Tibial nerve (tissue), 4 donors: ENCODE measurements around the gene QRFP. TPM values are rescaled to one million over a fixed set of nuclear protein-coding genes. Genes with fewer than 3 reads are reported as not detected.

Experiments used
- DNase-seq, 2 donors: peaks; one replicate each; pipeline ENCODE4 v3.0.0-alpha.2; 2019; ENCODE audit warnings: low spot score in 2 of 2
- H3K27ac ChIP-seq, 4 donors: fragments of 200-600 bp; sonication (generic) in 3 of 4; one replicate each; pipeline ENCODE4 v1.5.1; 2017 to 2019; ENCODE audit warnings: mild to moderate bottlenecking in 1 of 4
- H3K27me3 ChIP-seq, 2 donors: fragments of 200-600 bp; sonication (generic) in 1 of 2; one replicate each; pipeline versions ENCODE4 v1.5.1 to v1.6.0; 2017 to 2019
- H3K36me3 ChIP-seq, 3 donors: fragments of 200-600 bp; sonication (generic); one replicate each; pipeline ENCODE4 v1.5.1; 2018 to 2019
- H3K4me1 ChIP-seq, 4 donors: fragments of 200-600 bp; sonication (generic) in 3 of 4; one replicate each; pipeline ENCODE4 v1.5.1; 2017 to 2019
- H3K4me3 ChIP-seq, 4 donors: fragments of 200-600 bp; sonication (generic) in 3 of 4; one replicate each; pipeline ENCODE4 v1.5.1; 2017 to 2019; ENCODE audit warnings: mild to moderate bottlenecking in 1 of 4, moderate library complexity in 1 of 4
- H3K9me3 ChIP-seq, 4 donors: fragments of 200-600 bp; sonication (generic) in 3 of 4; one replicate each; pipeline ENCODE4 v1.5.1; 2017 to 2019
- CTCF ChIP-seq, 5 experiments: fragments of 200-600 bp in 3 of 5; fragments of 450-650 bp in 2 of 5; sonication (generic) in 3 of 5; IDR thresholded peaks; one replicate each; pipeline ENCODE4 v1.5.1; 2016 to 2019; ENCODE audit warnings: antibody characterized with exemption in 5 of 5, mild to moderate bottlenecking in 3 of 5, moderate library complexity in 2 of 5
- EP300 ChIP-seq, 2 donors: sonication (generic); formaldehyde crosslinking; IDR thresholded peaks; one replicate each; pipeline ENCODE4 v1.6.1; 2017; ENCODE audit warnings: antibody characterized with exemption in 2 of 2, mild to moderate bottlenecking in 1 of 2
- POLR2A ChIP-seq, 2 donors: fragments of 450-650 bp; IDR thresholded peaks; one replicate each; pipeline ENCODE4 v1.6.1; 2017; ENCODE audit warnings: antibody characterized with exemption in 2 of 2, mild to moderate bottlenecking in 2 of 2, moderate library complexity in 2 of 2
- WGBS, 2 donors: methylation state at CpG; one replicate each; pipeline ENCODE4 v1.1.5; 2018; 5-methylcytosine and 5-hydroxymethylcytosine counted together
- total RNA-seq, 4 donors: library from RNA; depleted of rRNA; stranded (reverse); fragments of >200 nt; gene quantifications; one replicate each; pipeline ENCODE4 v1.1.0, GENCODE V29; 2016

QRFP gene
- total RNA-seq, 4 donors from 2014 or later = not detected

- 33 to 38% methylated on average over 10 to 12 of the region's 12 CpGs for WGBS, 2 donors
- Histone ChIP-seq H3K27ac (no peak overlapping the region), H3K9me3 (no peaks in the 10 kb centered on the region), H3K4me1 (peaks cover 0 to 34% (median 14%) of the 10 kb centered on the region in 4 donors), H3K36me3 (no peaks in the 10 kb centered on the region), H3K27me3 (peaks cover 2 to 96% of the 10 kb centered on the region in 2 donors), H3K4me3 (no peak overlapping the region)
- DNase-seq = no peak
- TF ChIP-seq CTCF (IDR thresholded peaks at IDR 0.05) (no peak), EP300 (IDR thresholded peaks at IDR 0.05) (no peak)
Observed at GRCh38 chr9:130936285-130937117, 39.9 kb upstream of the QRFP start.

- no peak overlapping the region for H3K4me3 ChIP-seq
- no peak for TF ChIP-seq POLR2A (IDR thresholded peaks at IDR 0.05)
- no peak for TF ChIP-seq EP300 (IDR thresholded peaks at IDR 0.05)
- TF ChIP-seq CTCF (IDR thresholded peaks at IDR 0.05) = no peak
- no peak overlapping the region for H3K27ac ChIP-seq
- DNase-seq = no peak
- WGBS, 2 donors = 75 to 81% methylated on average over 6 to 13 of the region's 13 CpGs
- peaks cover 0 to 31% (median 13%) of the 10 kb centered on the region in 4 donors for H3K4me1 ChIP-seq
- no peaks in the 10 kb centered on the region for H3K9me3 ChIP-seq
- peaks cover 2 to 96% of the 10 kb centered on the region in 2 donors for H3K27me3 ChIP-seq
- H3K36me3 ChIP-seq = no peaks in the 10 kb centered on the region
Observed at GRCh38 chr9:130935648-130936271, 39.1 kb upstream of the QRFP start.

- Histone ChIP-seq H3K4me3 (no peak overlapping the region), H3K36me3 (no peaks in the 10 kb centered on the region), H3K27ac (no peak overlapping the region), H3K27me3 (peaks cover 2 to 93% of the 10 kb centered on the region in 2 donors), H3K4me1 (peaks cover 0 to 23% (median 12%) of the 10 kb centered on the region in 4 donors), H3K9me3 (no peaks in the 10 kb centered on the region)
- 63 to 65% methylated on average over 16 of the region's 16 CpGs for WGBS, 2 donors
- DNase-seq = no peak
- TF ChIP-seq EP300 (IDR thresholded peaks at IDR 0.05) (no peak), POLR2A (IDR thresholded peaks at IDR 0.05) (no peak), CTCF (IDR thresholded peaks at IDR 0.05) (no peak)
Observed at GRCh38 chr9:130934702-130935647, 38.4 kb upstream of the QRFP start.

GRCh38 chr9:130934246-130934645, 37.6 kb upstream of the QRFP start:
- H3K4me3 ChIP-seq = no peak overlapping the region
- no peak overlapping the region for H3K27ac ChIP-seq
- no peaks in the 10 kb centered on the region for H3K9me3 ChIP-seq
- TF ChIP-seq EP300 (IDR thresholded peaks at IDR 0.05) (no peak), POLR2A (IDR thresholded peaks at IDR 0.05) (no peak), CTCF (IDR thresholded peaks at IDR 0.05) (no peak)
- no peaks in the 10 kb centered on the region for H3K36me3 ChIP-seq
- WGBS, 2 donors = 58 to 64% methylated on average over 10 to 11 of the region's 11 CpGs
- H3K27me3 ChIP-seq = peaks cover 2 to 95% of the 10 kb centered on the region in 2 donors
- H3K4me1 ChIP-seq = peaks cover 0 to 16% (median 7%) of the 10 kb centered on the region in 4 donors
- no peak for DNase-seq
